Measurements from ENCODE around the gene DAB1.

DAB1 gene

GRCh38 chr1:57131701-57132394 lies 292.0 kb downstream of the DAB1 start:
- Histone ChIP-seq H3K4me2 (ENCODE audit: low read length) (no peak overlapping the region), H3K27me3 (ENCODE audit: control insufficient read depth, insufficient read depth, low read length) (no peaks in the 10 kb centered on the region), H3K9ac (no peak overlapping the region), H3K4me3 (ENCODE audit: low read depth, low read length) (no peak overlapping the region), H3K36me3 (ENCODE audit: control insufficient read depth, insufficient read depth, low read length) (no peaks in the 10 kb centered on the region), H3K27ac (no peak overlapping the region), H3K4me1 (no peaks in the 10 kb centered on the region), H3K9me3 (ENCODE audit: control insufficient read depth, low read length) (no peaks in the 10 kb centered on the region), H3K79me2 (no peaks in the 10 kb centered on the region), H2AFZ (no peak overlapping the region)
- no peak for TF ChIP-seq CTCF (IDR thresholded peaks at IDR 0.05)

- Histone ChIP-seq H3K27me3 (ENCODE audit: control insufficient read depth, insufficient read depth, low read length) (no peaks in the 10 kb centered on the region), H3K9me3 (ENCODE audit: control insufficient read depth, low read length) (no peaks in the 10 kb centered on the region), H2AFZ (no peak overlapping the region), H3K36me3 (ENCODE audit: control insufficient read depth, insufficient read depth, low read length) (no peaks in the 10 kb centered on the region), H3K4me3 (ENCODE audit: low read depth, low read length) (no peak overlapping the region), H3K79me2 (no peaks in the 10 kb centered on the region), H3K4me2 (ENCODE audit: low read length) (no peak overlapping the region), H3K4me1 (no peaks in the 10 kb centered on the region), H3K27ac (no peak overlapping the region), H3K9ac (no peak overlapping the region)
- no peak for TF ChIP-seq CTCF (IDR thresholded peaks at IDR 0.05)
Observed at GRCh38 chr1:57131257-57131656, 292.6 kb downstream of the DAB1 start.

GRCh38 chr1:57129865-57130264 lies 294.0 kb downstream of the DAB1 start:
- TF ChIP-seq CTCF (IDR thresholded peaks at IDR 0.05), result no peak
- Histone ChIP-seq H3K9ac (no peak overlapping the region), H3K9me3 (ENCODE audit: control insufficient read depth, low read length) (no peaks in the 10 kb centered on the region), H3K4me1 (no peaks in the 10 kb centered on the region), H3K4me3 (ENCODE audit: low read depth, low read length) (no peak overlapping the region), H3K4me2 (ENCODE audit: low read length) (no peak overlapping the region), H3K79me2 (no peaks in the 10 kb centered on the region), H3K27ac (no peak overlapping the region), H3K36me3 (ENCODE audit: control insufficient read depth, insufficient read depth, low read length) (no peaks in the 10 kb centered on the region), H2AFZ (no peak overlapping the region), H3K27me3 (ENCODE audit: control insufficient read depth, insufficient read depth, low read length) (no peaks in the 10 kb centered on the region)

GRCh38 chr1:57127976-57128375 lies 295.9 kb downstream of the DAB1 start:
- Histone ChIP-seq H2AFZ (no peak overlapping the region), H3K36me3 (ENCODE audit: control insufficient read depth, insufficient read depth, low read length) (no peaks in the 10 kb centered on the region), H3K4me1 (no peaks in the 10 kb centered on the region), H3K79me2 (no peaks in the 10 kb centered on the region), H3K27ac (no peak overlapping the region), H3K4me3 (ENCODE audit: low read depth, low read length) (no peak overlapping the region), H3K27me3 (ENCODE audit: control insufficient read depth, insufficient read depth, low read length) (no peaks in the 10 kb centered on the region), H3K9me3 (ENCODE audit: control insufficient read depth, low read length) (no peaks in the 10 kb centered on the region), H3K4me2 (ENCODE audit: low read length) (no peak overlapping the region), H3K9ac (no peak overlapping the region)
- no peak for TF ChIP-seq CTCF (IDR thresholded peaks at IDR 0.05)
